GM18526 (cell line): ENCODE data around the gene AMACR.

Source experiments
- POLR2A ChIP-seq: IDR thresholded peaks from 3 replicates; pipeline ENCODE4 v1.6.1; 2011; ENCODE audit not compliant: insufficient read length; ENCODE audit errors: extremely low read depth

Gene AMACR

DNA sequence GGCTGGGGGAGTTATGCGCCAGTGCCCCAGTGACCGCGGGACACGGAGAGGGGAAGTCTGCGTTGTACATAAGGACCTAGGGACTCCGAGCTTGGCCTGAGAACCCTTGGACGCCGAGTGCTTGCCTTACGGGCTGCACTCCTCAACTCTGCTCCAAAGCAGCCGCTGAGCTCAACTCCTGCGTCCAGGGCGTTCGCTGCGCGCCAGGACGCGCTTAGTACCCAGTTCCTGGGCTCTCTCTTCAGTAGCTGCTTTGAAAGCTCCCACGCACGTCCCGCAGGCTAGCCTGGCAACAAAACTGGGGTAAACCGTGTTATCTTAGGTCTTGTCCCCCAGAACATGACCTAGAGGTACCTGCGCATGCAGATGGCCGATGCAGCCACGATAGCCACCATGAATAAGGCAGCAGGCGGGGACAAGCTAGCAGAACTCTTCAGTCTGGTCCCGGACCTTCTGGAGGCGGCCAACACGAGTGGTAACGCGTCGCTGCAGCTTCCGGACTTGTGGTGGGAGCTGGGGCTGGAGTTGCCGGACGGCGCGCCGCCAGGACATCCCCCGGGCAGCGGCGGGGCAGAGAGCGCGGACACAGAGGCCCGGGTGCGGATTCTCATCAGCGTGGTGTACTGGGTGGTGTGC lies 71.4 kb downstream of the AMACR start, which contains the start of gene RXFP3:
TSS of gene RXFP3 (plus strand) at position 6 of the 636 bp plus-strand sequence. CDS start at position 361, 355 bp downstream.
- no peak for TF ChIP-seq POLR2A
